Activated T-cell treated with anti-CD3 and anti-CD28 coated beads for 1 hour (primary cell): ENCODE results near the gene RNASEH1.

Experiments used
- DNase-seq: peaks from one replicate; pipeline ENCODE4 v3.0.0-alpha.2; 2020; ENCODE audit warnings: low read depth

RNASEH1 gene

GRCh38 chr2:3558205-3559014 is at the start of gene RNASEH1:
Gene RNASEH1 (minus strand): TSS chr2:3558333. CDS start chr2:3558260, 73 bp downstream.
- DNase-seq: peak; percentile 98

GRCh38 chr2:3606370-3607201 is 48.5 kb upstream of the RNASEH1 start:
- DNase-seq: no peak

- DNase-seq: no peak
These were observed 47.9 kb upstream of the RNASEH1 start for GRCh38 chr2:3606028-3606369.

- DNase-seq: no peak
These were observed 47.1 kb upstream of the RNASEH1 start for GRCh38 chr2:3604991-3605961.

- no peak for DNase-seq
These were observed 46.2 kb upstream of the RNASEH1 start for GRCh38 chr2:3604207-3604877.

GRCh38 chr2:3603536-3604206 is 45.5 kb upstream of the RNASEH1 start:
- no peak for DNase-seq

GRCh38 chr2:3602553-3603339 is 44.6 kb upstream of the RNASEH1 start:
- DNase-seq: no peak

- no peak for DNase-seq
These were observed 43.6 kb upstream of the RNASEH1 start for GRCh38 chr2:3601561-3602271.

- DNase-seq: no peak
These were observed 42.2 kb upstream of the RNASEH1 start for GRCh38 chr2:3600256-3600855.

- DNase-seq: no peak
These were observed 41.0 kb upstream of the RNASEH1 start for GRCh38 chr2:3598912-3599854.

GRCh38 chr2:3598197-3598910 is 40.2 kb upstream of the RNASEH1 start:
- no peak for DNase-seq

GRCh38 chr2:3597567-3597966 is 39.4 kb upstream of the RNASEH1 start:
- DNase-seq: no peak

GRCh38 chr2:3596901-3597417 is 38.8 kb upstream of the RNASEH1 start:
- DNase-seq: no peak

GRCh38 chr2:3595985-3596384 is 37.9 kb upstream of the RNASEH1 start:
- no peak for DNase-seq

GRCh38 chr2:3595404-3595803 is 37.3 kb upstream of the RNASEH1 start:
- DNase-seq: no peak

GRCh38 chr2:3594493-3595281 is 36.6 kb upstream of the RNASEH1 start, which contains the start of gene COLEC11:
Gene COLEC11 (plus strand): TSS chr2:3595112. CDS start chr2:3604341, 9,229 bp downstream.
- no peak for DNase-seq
